Measurements from ENCODE around the gene TMEM62. TPM values are rescaled to one million over a fixed set of nuclear protein-coding genes. Genes with fewer than 3 reads are reported as not detected.

Gene TMEM62
- total RNA-seq, 4 donors from 2014 or later, result 11.5 to 25.2 (median 22.9) TPM

- no peak for ATAC-seq
- TF ChIP-seq POLR2AphosphoS5 (IDR thresholded peaks at IDR 0.05) (no peak), CTCF (IDR thresholded peaks at IDR 0.05) (no peak), EP300 (IDR thresholded peaks at IDR 0.05) (no peak), POLR2A (IDR thresholded peaks at IDR 0.05) (no peak)
- Histone ChIP-seq H3K9me3 (no peaks in the 10 kb centered on the region), H3K27ac (no peak overlapping the region), H3K4me1 (no peaks in the 10 kb centered on the region), H3K36me3 (peaks cover 0 to 77% of the 10 kb centered on the region in 2 donors), H3K4me3 (no peak overlapping the region), H3K27me3 (no peaks in the 10 kb centered on the region)
- 82 to 86% methylated on average over 4 of the region's 4 CpGs for WGBS, 2 donors (ENCODE audit: low coverage in 1 of 2)
Measured at GRCh38 chr15:43143203-43143941, 10.0 kb downstream of the TMEM62 start.

- TF ChIP-seq EP300 (IDR thresholded peaks at IDR 0.05), result no peak
- no peak for TF ChIP-seq CTCF (IDR thresholded peaks at IDR 0.05)
- no peak for TF ChIP-seq POLR2A (IDR thresholded peaks at IDR 0.05)
- no peak for TF ChIP-seq POLR2AphosphoS5 (IDR thresholded peaks at IDR 0.05)
- Histone ChIP-seq H3K4me3 (no peak overlapping the region), H3K4me1 (no peaks in the 10 kb centered on the region), H3K9me3 (no peaks in the 10 kb centered on the region), H3K36me3 (peaks cover 0 to 77% of the 10 kb centered on the region in 2 donors), H3K27ac (no peak overlapping the region), H3K27me3 (no peaks in the 10 kb centered on the region)
- no peak for ATAC-seq
Measured at GRCh38 chr15:43144512-43144911, 11.1 kb downstream of the TMEM62 start.

- Histone ChIP-seq H3K36me3 (peaks cover 0 to 75% of the 10 kb centered on the region in 2 donors), H3K4me1 (no peaks in the 10 kb centered on the region), H3K27me3 (no peaks in the 10 kb centered on the region), H3K27ac (no peak overlapping the region), H3K9me3 (no peaks in the 10 kb centered on the region), H3K4me3 (no peak overlapping the region)
- ATAC-seq, result no peak
- 81 to 87% methylated on average over 5 of the region's 5 CpGs for WGBS, 2 donors (ENCODE audit: low coverage in 1 of 2)
- TF ChIP-seq CTCF (IDR thresholded peaks at IDR 0.05) (no peak), POLR2AphosphoS5 (IDR thresholded peaks at IDR 0.05) (no peak), POLR2A (IDR thresholded peaks at IDR 0.05) (no peak), EP300 (IDR thresholded peaks at IDR 0.05) (no peak)
Measured at GRCh38 chr15:43146184-43146583, 12.8 kb downstream of the TMEM62 start.

- Histone ChIP-seq H3K27ac (no peak overlapping the region), H3K27me3 (no peaks in the 10 kb centered on the region), H3K36me3 (peaks cover 0 to 94% of the 10 kb centered on the region in 2 donors), H3K4me3 (no peak overlapping the region), H3K4me1 (no peaks in the 10 kb centered on the region), H3K9me3 (no peaks in the 10 kb centered on the region)
- WGBS, 2 donors (ENCODE audit: low coverage in 1 of 2), result 85 to 94% methylated on average over 5 of the region's 5 CpGs
- TF ChIP-seq POLR2A (IDR thresholded peaks at IDR 0.05), result no peak
- TF ChIP-seq CTCF (IDR thresholded peaks at IDR 0.05), result no peak
- TF ChIP-seq EP300 (IDR thresholded peaks at IDR 0.05), result no peak
- no peak for TF ChIP-seq POLR2AphosphoS5 (IDR thresholded peaks at IDR 0.05)
- ATAC-seq, result no peak
Measured at GRCh38 chr15:43150191-43150929, 17.0 kb downstream of the TMEM62 start.

GRCh38 chr15:43151688-43152087 lies 18.3 kb downstream of the TMEM62 start:
- H3K27ac ChIP-seq, result no peak overlapping the region
- H3K4me1 ChIP-seq, result no peaks in the 10 kb centered on the region
- 82 to 92% methylated on average over 2 of the region's 2 CpGs for WGBS, 2 donors (ENCODE audit: low coverage in 1 of 2)
- no peak for ATAC-seq
- H3K36me3 ChIP-seq, result peaks cover 0 to 97% of the 10 kb centered on the region in 2 donors
- no peak for TF ChIP-seq EP300 (IDR thresholded peaks at IDR 0.05)
- no peak for TF ChIP-seq CTCF (IDR thresholded peaks at IDR 0.05)
- no peak for TF ChIP-seq POLR2A (IDR thresholded peaks at IDR 0.05)
- TF ChIP-seq POLR2AphosphoS5 (IDR thresholded peaks at IDR 0.05), result no peak
- H3K4me3 ChIP-seq, result no peak overlapping the region
- no peaks in the 10 kb centered on the region for H3K27me3 ChIP-seq
- no peaks in the 10 kb centered on the region for H3K9me3 ChIP-seq
